GM18520 (cell line): ENCODE data around the gene STRN4.

Experiments used
- ATAC-seq: cut with Tn5 transposase; IDR thresholded peaks from one replicate; pipeline ENCODE4 v1.9.1; 2021; ENCODE audit not compliant: unreplicated experiment

The STRN4 gene

GRCh38 chr19:46745030-46745429 is 1.2 kb downstream of the STRN4 start:
- ATAC-seq = no peak

- no peak for ATAC-seq
These were observed 2.1 kb downstream of the STRN4 start for GRCh38 chr19:46744005-46744691.

GRCh38 chr19:46742926-46743480 is 3.2 kb downstream of the STRN4 start:
- ATAC-seq = no peak

- no peak for ATAC-seq
These were observed 4.8 kb downstream of the STRN4 start for GRCh38 chr19:46741447-46741846.

GRCh38 chr19:46739290-46739771 is 6.9 kb downstream of the STRN4 start:
- ATAC-seq = no peak

GRCh38 chr19:46737761-46738171 is 8.5 kb downstream of the STRN4 start:
- no peak for ATAC-seq

- ATAC-seq = no peak
These were observed 9.0 kb downstream of the STRN4 start for GRCh38 chr19:46737298-46737654.

GRCh38 chr19:46736531-46737297 is 9.5 kb downstream of the STRN4 start:
- ATAC-seq = no peak

- ATAC-seq = no peak
These were observed 12.5 kb downstream of the STRN4 start for GRCh38 chr19:46733690-46734292.

- ATAC-seq = no peak
These were observed 13.1 kb downstream of the STRN4 start for GRCh38 chr19:46732966-46733689.

GRCh38 chr19:46732172-46732938 is 13.9 kb downstream of the STRN4 start:
- ATAC-seq = no peak

GRCh38 chr19:46731584-46731983 is 14.7 kb downstream of the STRN4 start:
- no peak for ATAC-seq

- ATAC-seq = no peak
These were observed 15.2 kb downstream of the STRN4 start for GRCh38 chr19:46731007-46731501.

- no peak for ATAC-seq
These were observed 15.7 kb downstream of the STRN4 start for GRCh38 chr19:46730595-46730994.

GRCh38 chr19:46730187-46730586 is 16.1 kb downstream of the STRN4 start:
- ATAC-seq = no peak

GRCh38 chr19:46729696-46730095 is 16.6 kb downstream of the STRN4 start:
- ATAC-seq = no peak

GRCh38 chr19:46728693-46729339 is 17.4 kb downstream of the STRN4 start:
- no peak for ATAC-seq

GRCh38 chr19:46728208-46728607 is 18.0 kb downstream of the STRN4 start:
- no peak for ATAC-seq

- ATAC-seq = no peak
These were observed 18.5 kb downstream of the STRN4 start for GRCh38 chr19:46727757-46728156.
